ENCODE results near the gene CPTP.

DNA sequence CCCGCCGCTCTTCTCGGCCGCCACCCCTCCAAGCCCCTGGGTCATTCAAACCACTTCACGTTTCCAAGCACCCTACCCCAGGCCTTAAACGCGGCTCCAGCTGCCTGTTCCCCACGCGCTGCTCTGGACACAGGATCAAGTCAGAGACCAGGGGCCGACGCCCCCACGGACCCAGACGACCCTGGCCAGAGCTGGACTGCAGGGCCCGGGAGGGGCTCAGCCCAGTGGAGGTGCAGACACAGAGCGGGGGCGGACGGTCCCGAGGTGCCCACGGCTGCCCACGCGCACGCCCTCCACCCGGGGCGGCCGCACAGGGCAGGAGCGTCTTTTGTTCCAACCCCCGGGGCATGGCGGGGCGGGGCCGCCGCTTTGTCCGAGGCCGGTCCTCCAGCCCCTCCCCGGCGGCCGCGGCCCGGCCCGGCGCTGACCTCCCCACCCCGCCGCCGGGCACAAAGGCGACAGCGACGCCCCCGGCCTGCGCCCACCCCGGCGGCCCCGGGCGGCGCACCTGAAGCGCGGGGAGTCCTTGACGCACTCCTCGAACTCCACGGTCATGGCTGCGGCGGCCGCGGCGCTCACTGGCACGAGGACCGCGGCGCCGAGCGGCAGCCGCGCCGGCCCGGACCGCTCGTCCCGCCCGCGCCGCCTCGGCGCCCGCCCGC, 17.2 kb upstream of the CPTP start:
- TF ChIP-seq, protein P1, sequence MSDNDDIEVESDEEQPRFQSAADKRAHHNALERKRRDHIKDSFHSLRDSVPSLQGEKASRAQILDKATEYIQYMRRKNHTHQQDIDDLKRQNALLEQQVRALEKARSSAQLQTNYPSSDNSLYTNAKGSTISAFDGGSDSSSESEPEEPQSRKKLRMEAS (IDR thresholded peaks at IDR 0.05) = no peak
- no peak for TF ChIP-seq NFIC (IDR thresholded peaks at IDR 0.05)
- TF ChIP-seq, protein P2, sequence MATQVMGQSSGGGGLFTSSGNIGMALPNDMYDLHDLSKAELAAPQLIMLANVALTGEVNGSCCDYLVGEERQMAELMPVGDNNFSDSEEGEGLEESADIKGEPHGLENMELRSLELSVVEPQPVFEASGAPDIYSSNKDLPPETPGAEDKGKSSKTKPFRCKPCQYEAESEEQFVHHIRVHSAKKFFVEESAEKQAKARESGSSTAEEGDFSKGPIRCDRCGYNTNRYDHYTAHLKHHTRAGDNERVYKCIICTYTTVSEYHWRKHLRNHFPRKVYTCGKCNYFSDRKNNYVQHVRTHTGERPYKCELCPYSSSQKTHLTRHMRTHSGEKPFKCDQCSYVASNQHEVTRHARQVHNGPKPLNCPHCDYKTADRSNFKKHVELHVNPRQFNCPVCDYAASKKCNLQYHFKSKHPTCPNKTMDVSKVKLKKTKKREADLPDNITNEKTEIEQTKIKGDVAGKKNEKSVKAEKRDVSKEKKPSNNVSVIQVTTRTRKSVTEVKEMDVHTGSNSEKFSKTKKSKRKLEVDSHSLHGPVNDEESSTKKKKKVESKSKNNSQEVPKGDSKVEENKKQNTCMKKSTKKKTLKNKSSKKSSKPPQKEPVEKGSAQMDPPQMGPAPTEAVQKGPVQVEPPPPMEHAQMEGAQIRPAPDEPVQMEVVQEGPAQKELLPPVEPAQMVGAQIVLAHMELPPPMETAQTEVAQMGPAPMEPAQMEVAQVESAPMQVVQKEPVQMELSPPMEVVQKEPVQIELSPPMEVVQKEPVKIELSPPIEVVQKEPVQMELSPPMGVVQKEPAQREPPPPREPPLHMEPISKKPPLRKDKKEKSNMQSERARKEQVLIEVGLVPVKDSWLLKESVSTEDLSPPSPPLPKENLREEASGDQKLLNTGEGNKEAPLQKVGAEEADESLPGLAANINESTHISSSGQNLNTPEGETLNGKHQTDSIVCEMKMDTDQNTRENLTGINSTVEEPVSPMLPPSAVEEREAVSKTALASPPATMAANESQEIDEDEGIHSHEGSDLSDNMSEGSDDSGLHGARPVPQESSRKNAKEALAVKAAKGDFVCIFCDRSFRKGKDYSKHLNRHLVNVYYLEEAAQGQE (IDR thresholded peaks at IDR 0.05; ENCODE audit: low read depth) = no peak

All from Ishikawa (cell line).